ENCODE measurements around the gene SEC14L5.

The SEC14L5 gene

GRCh38 chr16:4933433-4933832 is 24.7 kb upstream of the SEC14L5 start:
- H3K27ac ChIP-seq, result no peak overlapping the region
- TF ChIP-seq ZFX (IDR thresholded peaks at IDR 0.05) (no peak), CTCF (conservative IDR thresholded peaks at IDR 0.05) (no peak)

DNA sequence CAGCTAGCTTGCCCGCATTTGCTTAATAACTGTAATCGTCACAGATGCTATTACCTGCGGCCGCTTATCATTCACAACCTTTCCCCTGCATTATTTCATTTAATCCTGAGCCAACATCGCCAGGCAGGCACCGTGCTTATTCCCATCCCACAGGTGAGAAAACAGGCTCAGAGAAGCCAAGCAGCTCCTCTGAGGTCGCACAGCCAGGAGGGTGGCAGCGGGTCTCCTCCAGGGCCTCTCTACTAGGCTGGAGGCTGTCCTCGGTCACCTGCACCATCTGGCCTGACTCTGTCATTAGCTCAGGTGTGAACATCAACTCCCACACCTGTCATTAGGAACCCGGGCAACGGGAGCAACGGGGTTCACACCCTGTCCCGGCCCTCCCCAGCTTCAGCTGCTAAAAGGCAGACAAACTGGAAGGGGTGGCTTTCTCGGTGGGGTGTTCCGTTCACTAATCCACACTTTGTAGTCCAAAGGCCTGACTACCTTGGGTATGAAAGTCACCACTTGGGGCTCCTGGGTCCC is 24.2 kb upstream of the SEC14L5 start:
- TF ChIP-seq CTCF (conservative IDR thresholded peaks at IDR 0.05) (no peak), ZFX (IDR thresholded peaks at IDR 0.05) (no peak)
- no peak overlapping the region for H3K27ac ChIP-seq

DNA sequence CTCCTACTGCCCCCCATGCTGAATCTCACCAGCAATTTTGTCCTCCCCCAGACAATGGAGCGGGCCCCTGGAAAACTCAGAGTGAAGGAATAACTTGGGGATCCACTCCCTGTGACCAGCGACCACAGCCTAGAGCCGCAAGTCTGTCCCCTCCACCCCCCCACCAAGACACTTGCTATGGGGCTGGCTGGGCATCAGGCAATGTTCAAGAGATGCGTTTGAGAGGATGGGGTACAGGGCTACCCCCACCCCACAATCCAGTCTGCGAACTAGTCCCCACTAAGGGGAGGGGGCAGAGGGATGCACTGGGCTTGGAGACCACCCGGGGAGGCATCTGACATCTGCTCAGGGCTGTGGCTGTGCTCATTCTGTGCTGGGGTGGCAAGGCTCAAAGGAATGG is 23.5 kb upstream of the SEC14L5 start:
- TF ChIP-seq ZFX (IDR thresholded peaks at IDR 0.05) (no peak), CTCF (conservative IDR thresholded peaks at IDR 0.05) (no peak)
- peak overlapping the region; percentile 28; the same call in 1 of the 2 replicates for H3K27ac ChIP-seq

DNA sequence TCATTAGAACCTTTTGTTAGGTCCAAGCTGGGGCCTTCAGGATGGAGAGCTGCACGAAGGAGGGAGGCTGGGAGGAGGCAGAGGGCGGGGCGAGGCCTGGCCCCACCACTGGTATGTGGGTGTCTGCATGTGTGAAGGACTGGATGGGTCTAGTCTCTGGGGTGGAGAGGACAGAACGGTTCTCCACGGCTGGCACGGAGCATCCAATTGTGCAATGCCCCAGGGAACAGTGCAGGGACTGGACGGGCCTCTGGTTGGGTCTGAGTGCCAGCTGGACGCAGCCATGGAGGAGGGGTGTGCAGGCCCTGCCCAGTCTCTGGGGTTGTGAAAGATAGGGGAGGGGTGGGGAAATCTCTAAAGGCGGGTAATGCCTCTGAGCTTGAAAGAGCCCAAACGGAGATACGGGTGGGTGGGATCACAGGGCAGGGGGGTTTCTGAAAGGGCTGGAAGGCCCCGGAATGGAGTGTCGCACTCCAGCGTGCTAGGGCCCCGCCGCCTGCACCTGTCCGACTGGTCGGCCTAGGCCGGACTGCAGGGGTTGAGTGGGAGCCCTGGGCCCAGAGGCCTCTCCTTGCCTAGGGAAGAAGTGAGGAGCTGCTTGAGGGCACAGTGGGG is 22.8 kb upstream of the SEC14L5 start:
- peak overlapping the region; percentile 28 for H3K27ac ChIP-seq

GRCh38 chr16:4936181-4936990 is 21.7 kb upstream of the SEC14L5 start:
- peak overlapping the region; percentile 28 for H3K27ac ChIP-seq

More for the DNA sequence above, 22.8 kb upstream of the SEC14L5 start:
- TF ChIP-seq CTCF (conservative IDR thresholded peaks at IDR 0.05) (no peak), ZFX (IDR thresholded peaks at IDR 0.05) (no peak)

DNA sequence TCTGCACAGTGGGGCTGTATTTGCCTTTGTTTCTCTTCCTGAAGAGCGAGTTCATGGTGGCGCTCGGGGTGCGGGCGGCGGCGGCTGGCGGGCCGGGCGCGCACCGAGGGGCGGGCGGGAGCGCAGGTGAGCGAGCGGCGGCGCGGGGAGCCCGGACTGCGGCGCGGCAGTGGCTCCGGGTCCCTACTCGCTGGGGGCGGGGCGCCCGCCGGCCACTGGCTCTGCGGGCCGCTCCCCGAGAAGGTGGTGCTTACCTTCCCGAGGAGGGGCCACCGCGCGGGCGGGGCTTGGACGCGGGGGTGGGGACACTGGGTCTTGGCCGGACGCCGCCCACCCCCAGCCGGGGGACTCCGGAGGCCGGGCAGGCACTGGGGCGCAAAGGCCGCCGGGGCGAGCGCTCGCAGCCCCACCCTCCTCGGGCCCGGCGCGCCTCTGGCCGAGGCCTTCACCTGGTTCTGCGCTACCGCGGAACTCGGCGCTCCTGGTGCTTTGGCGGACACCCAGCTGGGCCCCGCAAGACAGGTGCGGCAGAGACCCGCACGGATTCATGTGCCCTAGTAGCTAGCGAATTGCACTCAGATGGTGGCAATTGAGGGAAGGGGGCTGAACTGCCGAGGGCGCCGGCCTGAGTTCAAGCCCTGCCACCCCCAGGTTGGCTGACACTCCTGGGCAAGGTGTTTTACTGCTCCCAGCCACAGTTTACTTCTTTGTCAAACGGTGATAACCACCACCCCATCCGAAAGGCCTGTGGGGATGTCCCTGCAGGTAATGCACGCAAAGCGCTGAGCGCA is 20.9 kb upstream of the SEC14L5 start, which contains the start of gene PPL:
TSS of gene PPL (minus strand) at position 158 of the 791 bp plus-strand sequence. CDS start at position 55, 103 bp downstream.
- peak within 1 kb of the TSS; percentile 28 for H3K27ac ChIP-seq
- TF ChIP-seq ZFX (IDR thresholded peaks at IDR 0.05) (no peak), CTCF (conservative IDR thresholded peaks at IDR 0.05) (no peak)

More at GRCh38 chr16:4936181-4936990, 21.7 kb upstream of the SEC14L5 start:
- TF ChIP-seq ZFX (IDR thresholded peaks at IDR 0.05), result no peak
- TF ChIP-seq CTCF (conservative IDR thresholded peaks at IDR 0.05), result peak; percentile 63
